Right lobe of liver (tissue), 6 donors: ENCODE data around the gene SMIM10L2A. TPM values are rescaled to one million over a fixed set of nuclear protein-coding genes. Genes with fewer than 3 reads are reported as not detected.

Experiments
- ATAC-seq, 4 donors: fragments of 200-7000 bp; cut with Tn5 transposase; one replicate each; pipeline ENCODE4 v1.9.1; 2020; ENCODE audit warnings: mild to moderate bottlenecking in 4 of 4, moderate library complexity in 4 of 4
- DNase-seq, 3 donors: peaks; one replicate each; pipeline ENCODE4 v3.0.0-alpha.2; 2020
- H3K27ac ChIP-seq, 3 donors: fragments of 200-600 bp; one replicate each; pipeline ENCODE4 v1.8.0; 2022
- H3K27me3 ChIP-seq, 2 donors: fragments of 200-600 bp; one replicate each; pipeline ENCODE4 v1.8.0; 2022
- H3K36me3 ChIP-seq, 4 donors: fragments of 200-600 bp; sonication (generic) in 1 of 4; one replicate each; pipeline versions ENCODE4 v1.5.1 to v1.8.0; 2017 to 2022; ENCODE audit warnings: control low read depth in 1 of 4
- H3K4me1 ChIP-seq, 4 donors: fragments of 200-600 bp; sonication (generic) in 1 of 4; one replicate each; pipeline versions ENCODE4 v1.5.1 to v1.8.0; 2017 to 2022; ENCODE audit warnings: control low read depth in 1 of 4
- H3K4me3 ChIP-seq, 3 donors: fragments of 200-600 bp; one replicate each; pipeline ENCODE4 v1.8.0; 2022
- H3K9me3 ChIP-seq, 4 donors: fragments of 200-600 bp; sonication (generic) in 1 of 4; one replicate each; pipeline versions ENCODE4 v1.5.1 to v1.8.0; 2017 to 2022; ENCODE audit warnings: control low read depth in 1 of 4
- POLR2A ChIP-seq: fragments of 450-650 bp; IDR thresholded peaks from one replicate; pipeline ENCODE4 v1.6.1; 2017; ENCODE audit warnings: antibody characterized with exemption, mild to moderate bottlenecking
- WGBS: methylation state at CpG from one replicate; pipeline ENCODE4 v1.1.6; 2018; ENCODE audit warnings: low coverage, low lambda C conversion rate; ENCODE audit not compliant: insufficient coverage; ENCODE audit errors: missing lambda C conversion rate; 5-methylcytosine and 5-hydroxymethylcytosine counted together
- intact Hi-C, 2 donors: fragments of 100-400 bp; cut with DNase I; formaldehyde crosslinking; loops; one replicate each; pipeline versions ENCODE4 v1.11.2 to v1.14.1; 2022
- total RNA-seq, 6 experiments: library from RNA; depleted of rRNA in 2 of 6; stranded (reverse); fragments of >200 nt in 2 of 6; fragmentation: NEBNext Ultra II Directional in 3 of 6; extraction: Animal tissue kit (Norgen Biotek cat#: 25700) in 3 of 6; gene quantifications; one replicate each; pipeline versions ENCODE4 v1.1.0 to v1.2.4, GENCODE V29; 2016 to 2023
- TF ChIP-seq, protein P1 (sequence below), 4 donors: fragments of 200-600 bp in 3 of 4; fragments of 450-650 bp in 1 of 4; IDR thresholded peaks; one replicate each; pipeline versions ENCODE4 v1.5.1 to v1.8.0; 2016 to 2022; ENCODE audit warnings: antibody characterized with exemption in 4 of 4, mild to moderate bottlenecking in 2 of 4
- donor health status: DM: no; HTN: yes; CAD: no.
- donor health status: DM: no; HTN: no; CAD: no.
- donor health status: DM: no; HTN: no; CAD: no.
- donor health status: DM: no; HTN: yes; CAD: no.
- donor health status: DM: no; HTN: yes; CAD: no.

The SMIM10L2A gene
- total RNA-seq, 6 experiments from 2014 or later, result 0.06 to 0.18 (median 0.16) TPM

DNA sequence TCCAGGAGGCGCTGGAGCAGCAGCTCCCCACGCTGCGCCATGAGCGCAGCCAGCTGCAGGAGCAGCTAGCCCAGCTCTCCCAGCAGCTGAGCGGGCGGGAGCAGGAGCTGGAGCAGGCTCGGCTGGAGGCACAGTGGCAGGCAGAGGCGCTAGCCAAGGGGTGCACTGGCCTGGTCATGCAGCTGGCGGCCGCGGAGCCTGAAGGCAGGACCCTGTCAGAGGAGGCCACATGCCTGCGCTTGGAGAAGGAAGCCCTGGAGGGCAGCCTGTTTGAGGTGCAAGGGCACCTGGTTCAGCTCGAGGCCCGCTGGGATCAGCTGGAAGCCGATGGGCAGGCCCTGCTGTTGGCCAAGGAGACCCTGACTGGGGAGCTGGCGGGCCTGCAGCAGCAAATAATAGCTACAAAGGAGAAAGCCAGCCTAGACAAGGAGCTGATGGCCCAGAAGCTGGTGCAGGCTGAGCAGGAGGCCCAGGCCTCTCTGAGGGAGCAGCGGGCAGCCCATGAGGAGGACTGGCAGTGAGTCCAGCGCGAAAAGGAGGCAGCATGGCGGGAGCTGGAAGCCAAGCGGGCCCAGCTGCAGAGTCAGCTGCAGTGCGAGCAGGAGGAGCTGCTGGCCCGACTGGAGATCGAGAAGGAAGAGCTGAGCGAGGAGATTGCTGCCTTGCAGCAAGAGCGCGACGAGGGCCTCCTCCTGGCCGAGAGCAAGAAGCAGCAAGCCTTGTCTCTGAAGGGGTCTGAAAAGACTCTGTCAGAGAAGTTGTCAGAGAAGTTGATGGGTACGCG, 13.6 kb downstream of the SMIM10L2A start:
- no peak for DNase-seq
- TF ChIP-seq, protein P1, sequence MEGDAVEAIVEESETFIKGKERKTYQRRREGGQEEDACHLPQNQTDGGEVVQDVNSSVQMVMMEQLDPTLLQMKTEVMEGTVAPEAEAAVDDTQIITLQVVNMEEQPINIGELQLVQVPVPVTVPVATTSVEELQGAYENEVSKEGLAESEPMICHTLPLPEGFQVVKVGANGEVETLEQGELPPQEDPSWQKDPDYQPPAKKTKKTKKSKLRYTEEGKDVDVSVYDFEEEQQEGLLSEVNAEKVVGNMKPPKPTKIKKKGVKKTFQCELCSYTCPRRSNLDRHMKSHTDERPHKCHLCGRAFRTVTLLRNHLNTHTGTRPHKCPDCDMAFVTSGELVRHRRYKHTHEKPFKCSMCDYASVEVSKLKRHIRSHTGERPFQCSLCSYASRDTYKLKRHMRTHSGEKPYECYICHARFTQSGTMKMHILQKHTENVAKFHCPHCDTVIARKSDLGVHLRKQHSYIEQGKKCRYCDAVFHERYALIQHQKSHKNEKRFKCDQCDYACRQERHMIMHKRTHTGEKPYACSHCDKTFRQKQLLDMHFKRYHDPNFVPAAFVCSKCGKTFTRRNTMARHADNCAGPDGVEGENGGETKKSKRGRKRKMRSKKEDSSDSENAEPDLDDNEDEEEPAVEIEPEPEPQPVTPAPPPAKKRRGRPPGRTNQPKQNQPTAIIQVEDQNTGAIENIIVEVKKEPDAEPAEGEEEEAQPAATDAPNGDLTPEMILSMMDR (IDR thresholded peaks at IDR 0.05), result no peak
- TF ChIP-seq POLR2A, result no peak

DNA sequence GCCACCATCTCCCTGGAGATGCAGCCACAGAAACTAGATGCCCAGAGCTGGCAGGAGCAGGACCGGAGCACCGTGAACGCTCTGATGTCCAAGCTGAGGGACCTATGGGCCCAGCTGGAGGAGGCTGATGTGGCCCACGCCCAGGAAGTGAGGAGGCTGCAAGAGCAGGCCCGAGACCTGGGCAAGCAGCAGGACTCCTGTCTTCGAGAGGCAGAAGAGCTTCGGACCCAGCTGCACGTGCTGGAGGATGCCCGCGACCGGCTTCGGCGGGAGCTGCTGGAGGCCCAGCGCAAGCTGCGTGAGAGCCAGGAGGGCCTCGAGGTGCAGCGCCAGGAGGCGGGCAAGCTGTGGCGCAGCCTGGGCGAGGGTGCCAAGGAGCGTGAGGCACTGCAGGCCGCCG, 14.2 kb downstream of the SMIM10L2A start:
- H3K27me3 ChIP-seq, result no peaks in the 10 kb centered on the region
- no peaks in the 10 kb centered on the region for H3K36me3 ChIP-seq
- ATAC-seq (no peak), DNase-seq (no peak)
- H3K27ac ChIP-seq, result no peak overlapping the region
- intact Hi-C loops, result no loop called here
- 80% methylated on average over 8 of the region's 23 CpGs for WGBS
- no peak overlapping the region for H3K4me3 ChIP-seq
- no peaks in the 10 kb centered on the region for H3K4me1 ChIP-seq
- no peaks in the 10 kb centered on the region for H3K9me3 ChIP-seq
- TF ChIP-seq POLR2A, result no peak
- TF ChIP-seq, protein P1 (IDR thresholded peaks at IDR 0.05), result no peak

More for the DNA sequence above, 13.6 kb downstream of the SMIM10L2A start:
- H3K9me3 ChIP-seq, result no peaks in the 10 kb centered on the region
- H3K4me1 ChIP-seq, result no peaks in the 10 kb centered on the region
- H3K27me3 ChIP-seq, result no peaks in the 10 kb centered on the region
- WGBS, result 73% methylated on average over 8 of the region's 31 CpGs
- no peak overlapping the region for H3K27ac ChIP-seq
- intact Hi-C loops, result no loop called here
- H3K4me3 ChIP-seq, result no peak overlapping the region
- no peak for ATAC-seq
- no peaks in the 10 kb centered on the region for H3K36me3 ChIP-seq

DNA sequence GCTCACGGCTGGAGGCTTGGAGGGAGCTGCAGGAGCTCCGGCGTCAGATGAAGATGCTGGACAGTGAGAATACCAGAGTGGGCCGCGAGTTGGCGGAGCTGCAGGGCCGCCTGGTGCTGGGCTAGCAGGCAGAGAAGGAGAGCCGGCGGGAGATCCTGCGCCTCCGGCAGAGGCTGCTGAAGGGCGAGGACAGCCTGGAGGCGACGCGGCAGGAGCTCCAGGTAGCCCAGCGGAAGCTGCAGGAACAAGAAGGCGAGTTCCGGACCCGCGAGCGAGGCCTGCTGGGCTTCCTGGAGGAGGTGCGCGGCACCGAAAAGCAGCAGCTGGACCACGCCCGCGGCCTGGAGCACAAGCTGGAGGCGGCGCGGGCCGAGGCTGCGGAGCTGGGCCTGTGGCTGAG, 14.7 kb downstream of the SMIM10L2A start:
- Histone ChIP-seq H3K4me1 (no peaks in the 10 kb centered on the region), H3K27ac (no peak overlapping the region), H3K4me3 (no peak overlapping the region), H3K36me3 (no peaks in the 10 kb centered on the region), H3K27me3 (no peaks in the 10 kb centered on the region), H3K9me3 (no peaks in the 10 kb centered on the region)
- DNase-seq, result no peak
- no peak for ATAC-seq
- intact Hi-C loops, result no loop called here
- WGBS, result 67% methylated on average over 3 of the region's 32 CpGs
- TF ChIP-seq POLR2A, result no peak
- TF ChIP-seq, protein P1 (IDR thresholded peaks at IDR 0.05), result no peak

DNA sequence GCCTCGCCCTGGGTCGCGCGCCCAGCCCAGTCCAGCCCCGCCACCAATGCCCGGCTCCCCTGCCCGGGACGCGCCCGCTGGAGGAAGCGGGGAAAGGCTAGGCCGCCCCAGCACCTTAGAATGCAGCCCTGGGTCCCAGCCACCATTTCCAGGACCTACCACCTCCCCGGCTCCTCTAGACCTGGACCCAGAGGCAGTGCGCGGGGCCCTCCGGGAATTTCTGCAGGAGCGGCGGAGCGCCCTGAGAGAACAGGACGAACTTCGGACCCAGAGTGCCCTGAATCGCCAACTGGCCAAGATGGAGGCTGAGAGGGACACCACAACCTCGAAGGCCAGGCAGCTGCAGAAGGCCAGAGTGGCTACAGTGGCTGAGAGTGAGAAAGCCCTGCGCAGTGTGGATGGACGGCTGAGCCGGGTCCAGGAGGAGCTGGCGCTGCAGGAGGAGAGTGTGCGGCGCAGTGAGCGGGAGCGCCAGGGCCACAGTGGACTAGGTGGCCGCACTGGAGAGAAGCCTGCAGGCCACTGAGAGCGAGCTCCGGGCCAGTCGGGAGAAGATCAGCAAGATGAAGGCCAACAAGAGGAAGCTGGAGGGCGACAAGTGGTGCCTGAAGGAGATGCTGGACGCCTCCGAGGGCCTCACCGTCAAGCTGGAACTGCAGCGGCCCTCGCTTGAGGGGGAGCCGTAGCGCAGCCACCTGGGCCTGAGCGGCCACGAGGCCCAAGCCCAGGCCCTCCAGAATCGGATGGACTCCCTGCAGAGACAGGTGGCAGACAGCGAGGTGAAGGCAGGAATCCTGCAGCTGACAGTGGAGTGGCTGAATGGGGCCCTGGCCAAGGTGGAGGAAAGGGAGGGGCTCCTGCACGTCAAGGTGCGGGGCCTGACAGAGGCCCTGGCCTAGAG, 15.5 kb downstream of the SMIM10L2A start:
- WGBS, result 79% methylated on average over 11 of the region's 49 CpGs
- Histone ChIP-seq H3K27ac (no peak overlapping the region), H3K36me3 (no peaks in the 10 kb centered on the region), H3K27me3 (no peaks in the 10 kb centered on the region), H3K4me1 (no peaks in the 10 kb centered on the region), H3K4me3 (no peak overlapping the region), H3K9me3 (no peaks in the 10 kb centered on the region)
- DNase-seq, result no peak
- intact Hi-C loops, result no loop called here
- no peak for TF ChIP-seq POLR2A
- TF ChIP-seq, protein P1 (IDR thresholded peaks at IDR 0.05), result no peak
- ATAC-seq, result no peak
